Activated CD8-positive, alpha-beta memory T cell treated with anti-CD3 and anti-CD28 coated beads for 36 hours (primary cell): ENCODE results near the gene KRTAP2-3. TPM values are rescaled to one million over a fixed set of nuclear protein-coding genes. Genes with fewer than 3 reads are reported as not detected.
"Not testable (repeated sequence)": the region's sequence is repeated elsewhere in the genome, so short reads cannot be mapped to it uniquely, and the experiment has no call there.

Source experiments
- CTCF ChIA-PET: fragments of 350-600 bp; sonication (Branson Sonifier 250); formaldehyde crosslinking; loops from one replicate; lab custom pipeline; 2021; ENCODE audit warnings: antibody characterized with exemption; lab: Charles Lee
- POLR2A ChIA-PET: fragments of 350-600 bp; sonication (Branson Sonifier 250); formaldehyde crosslinking; loops from one replicate; lab custom pipeline; 2021; ENCODE audit warnings: antibody characterized with exemption; lab: Charles Lee
- total RNA-seq, 2 experiments: library from RNA; stranded (reverse); gene quantifications; one replicate each; pipeline ENCODE4 v1.2.3, GENCODE V29; 2021

The KRTAP2-3 gene
- total RNA-seq, 2 experiments from 2014 or later: not detected

GRCh38 chr17:41042953-41043352 is 17.0 kb downstream of the KRTAP2-3 start:
- POLR2A ChIA-PET: no interaction called here
- CTCF ChIA-PET: no interaction called here

- CTCF ChIA-PET: not testable (repeated sequence)
These were observed 18.9 kb downstream of the KRTAP2-3 start, which contains the start of gene KRTAP1-1 for GRCh38 chr17:41040783-41041571. Gene KRTAP1-1, minus strand, starts transcription at chr17:41041450. Its CDS starts 53 bp downstream, at chr17:41041397.

GRCh38 chr17:41037853-41038350 is 22.0 kb downstream of the KRTAP2-3 start:
- CTCF ChIA-PET: no interaction called here
- POLR2A ChIA-PET: no interaction called here

More at GRCh38 chr17:41040783-41041571, 18.9 kb downstream of the KRTAP2-3 start, which contains the start of gene KRTAP1-1:
- POLR2A ChIA-PET: not testable (repeated sequence)

- CTCF ChIA-PET, POLR2A ChIA-PET: not testable (repeated sequence)
These were observed 25.5 kb downstream of the KRTAP2-3 start, which contains the start of gene KRTAP1-3 for GRCh38 chr17:41034346-41034935. Gene KRTAP1-3, minus strand, starts transcription at chr17:41034874. Its CDS starts 53 bp downstream, at chr17:41034821.

GRCh38 chr17:41029633-41030245 is 30.2 kb downstream of the KRTAP2-3 start, which contains the start of gene KRTAP1-4:
Gene KRTAP1-4, minus strand, starts transcription at chr17:41030195. Its CDS starts 117 bp downstream, at chr17:41030078.
- ChIA-PET POLR2A (no interaction called here), CTCF (interaction anchor here (1.2 kb wide), 1 partner anchor 9 kb away, joined by 3 read pairs; no protein-coding TSS in a partner anchor)

- POLR2A ChIA-PET: no interaction called here
- CTCF ChIA-PET: interaction anchor here (0.7 kb wide), 1 partner anchor 18 kb away, joined by 3 read pairs; the partner anchor contains the start of gene KRTAP3-1
These were observed 33.0 kb downstream of the KRTAP2-3 start, which contains the start of gene KRTAP1-5 for GRCh38 chr17:41026715-41027471. Gene KRTAP1-5, minus strand, starts transcription at chr17:41027208. Its CDS starts 53 bp downstream, at chr17:41027155.

GRCh38 chr17:41024697-41025096 is 35.2 kb downstream of the KRTAP2-3 start:
- ChIA-PET CTCF (no interaction called here), POLR2A (no interaction called here)

GRCh38 chr17:41020336-41020735 is 39.6 kb downstream of the KRTAP2-3 start:
- ChIA-PET CTCF (interaction anchor here (1.3 kb wide), 1 partner anchor 9 kb away, joined by 3 read pairs; no protein-coding TSS in a partner anchor), POLR2A (no interaction called here)

GRCh38 chr17:41019415-41019814 is 40.5 kb downstream of the KRTAP2-3 start:
- POLR2A ChIA-PET: no interaction called here
- CTCF ChIA-PET: no interaction called here

- POLR2A ChIA-PET: no interaction called here
- CTCF ChIA-PET: no interaction called here
These were observed 41.4 kb downstream of the KRTAP2-3 start for GRCh38 chr17:41018541-41018940.

GRCh38 chr17:41016578-41017215 is 43.2 kb downstream of the KRTAP2-3 start:
- POLR2A ChIA-PET: no interaction called here
- CTCF ChIA-PET: interaction anchor here (0.5 kb wide), 1 partner anchor 88 kb away, joined by 3 read pairs; no protein-coding TSS in a partner anchor

GRCh38 chr17:41015454-41015853 is 44.5 kb downstream of the KRTAP2-3 start:
- CTCF ChIA-PET: no interaction called here
- POLR2A ChIA-PET: no interaction called here

- ChIA-PET POLR2A (no interaction called here), CTCF (no interaction called here)
These were observed 46.3 kb downstream of the KRTAP2-3 start for GRCh38 chr17:41013606-41014005.

- POLR2A ChIA-PET: no interaction called here
- CTCF ChIA-PET: no interaction called here
These were observed 46.7 kb downstream of the KRTAP2-3 start for GRCh38 chr17:41013181-41013580.

GRCh38 chr17:41012326-41013120 is 47.4 kb downstream of the KRTAP2-3 start:
- POLR2A ChIA-PET: no interaction called here
- CTCF ChIA-PET: no interaction called here

- CTCF ChIA-PET: no interaction called here
- POLR2A ChIA-PET: no interaction called here
These were observed 49.5 kb downstream of the KRTAP2-3 start for GRCh38 chr17:41010441-41010840.

- POLR2A ChIA-PET: no interaction called here
- CTCF ChIA-PET: interaction anchor here (1.0 kb wide), 1 partner anchor 17 kb away, joined by 3 read pairs; the partner anchor contains the start of gene KRTAP1-5
These were observed 50.0 kb downstream of the KRTAP2-3 start for GRCh38 chr17:41009936-41010335.
